ENCODE data around the gene ADK. TPM values are rescaled to one million over a fixed set of nuclear protein-coding genes. Genes with fewer than 3 reads are reported as not detected.
A peak's percentile ranks its signal among the peaks of the same experiment; 100 is the strongest.

The ADK gene
- total and polyA plus RNA-seq, 10 donors = 11.1 to 40.5 (median 32.1) TPM

DNA sequence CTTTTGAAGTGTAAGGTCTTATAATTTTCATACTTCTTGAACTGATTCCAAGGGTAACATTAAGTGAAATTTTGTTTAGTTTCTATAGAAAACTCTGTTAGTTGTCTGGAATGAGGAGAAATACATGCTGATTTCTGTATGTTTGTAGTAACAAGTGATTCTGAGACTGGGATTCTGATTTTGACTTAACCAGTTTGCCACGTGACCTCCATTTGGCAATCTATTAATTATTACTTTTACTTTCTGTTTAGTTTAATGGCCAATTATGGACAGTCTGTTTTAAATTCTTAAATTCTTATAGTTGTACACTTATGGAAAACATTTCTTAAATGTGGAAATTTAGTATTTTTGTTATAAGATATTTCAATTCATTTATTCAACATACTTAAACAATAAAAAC, 163.1 kb downstream of the ADK start:
- no peaks in the 10 kb centered on the region for H3K27me3 ChIP-seq (replicated peaks in 1 of 7)
- H3K4me3 ChIP-seq = peak overlapping the region; percentile 1 to 51 (median 13)
- no peak for DNase-seq
- H3K4me1 ChIP-seq = peaks cover 0 to 20% (median 4%) of the 10 kb centered on the region in 6 donors
- TF ChIP-seq, protein P1, sequence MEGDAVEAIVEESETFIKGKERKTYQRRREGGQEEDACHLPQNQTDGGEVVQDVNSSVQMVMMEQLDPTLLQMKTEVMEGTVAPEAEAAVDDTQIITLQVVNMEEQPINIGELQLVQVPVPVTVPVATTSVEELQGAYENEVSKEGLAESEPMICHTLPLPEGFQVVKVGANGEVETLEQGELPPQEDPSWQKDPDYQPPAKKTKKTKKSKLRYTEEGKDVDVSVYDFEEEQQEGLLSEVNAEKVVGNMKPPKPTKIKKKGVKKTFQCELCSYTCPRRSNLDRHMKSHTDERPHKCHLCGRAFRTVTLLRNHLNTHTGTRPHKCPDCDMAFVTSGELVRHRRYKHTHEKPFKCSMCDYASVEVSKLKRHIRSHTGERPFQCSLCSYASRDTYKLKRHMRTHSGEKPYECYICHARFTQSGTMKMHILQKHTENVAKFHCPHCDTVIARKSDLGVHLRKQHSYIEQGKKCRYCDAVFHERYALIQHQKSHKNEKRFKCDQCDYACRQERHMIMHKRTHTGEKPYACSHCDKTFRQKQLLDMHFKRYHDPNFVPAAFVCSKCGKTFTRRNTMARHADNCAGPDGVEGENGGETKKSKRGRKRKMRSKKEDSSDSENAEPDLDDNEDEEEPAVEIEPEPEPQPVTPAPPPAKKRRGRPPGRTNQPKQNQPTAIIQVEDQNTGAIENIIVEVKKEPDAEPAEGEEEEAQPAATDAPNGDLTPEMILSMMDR (IDR thresholded peaks at IDR 0.05 in 8 of 11, conservative IDR thresholded peaks at IDR 0.05 in 3 of 11) = no peak
- TF ChIP-seq POLR2AphosphoS5 (IDR thresholded peaks at IDR 0.05) (no peak), POLR2A (IDR thresholded peaks at IDR 0.05) (no peak)
- WGBS, 5 donors = 22 to 54% (median 36%) methylated on average over 1 of the region's 1 CpG
- intact Hi-C loops (cut with DNase I; ENCODE audit: low total_unique reads) = no loop called here
- H3K27ac ChIP-seq = peak overlapping the region in 4 of 8 donors; percentile 5 to 23 (median 6)
- H3K36me3 ChIP-seq = peaks cover 0 to 37% (median under 1%) of the 10 kb centered on the region in 6 donors
- peaks cover 0 to 11% (median 6%) of the 10 kb centered on the region in 8 donors for H3K9me3 ChIP-seq

DNA sequence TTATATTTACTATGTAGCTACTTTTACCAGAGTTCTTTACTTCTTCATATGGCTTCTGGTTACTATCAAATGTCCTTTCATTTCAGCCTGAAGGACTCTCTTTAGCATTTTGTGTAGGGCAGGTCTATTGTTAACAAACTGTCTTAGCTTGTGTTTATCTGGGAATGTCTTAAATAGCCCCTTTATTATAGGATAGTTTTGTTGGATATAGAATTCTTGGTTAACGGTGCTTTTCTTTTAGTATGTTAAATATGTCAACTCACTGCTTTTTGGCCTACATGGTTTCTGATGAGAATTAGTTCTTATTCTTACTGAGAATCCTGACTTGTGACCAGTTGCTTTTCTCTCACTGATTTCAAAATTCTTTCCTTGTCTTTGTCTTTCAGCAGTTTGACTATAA, 169.0 kb downstream of the ADK start:
- Histone ChIP-seq H3K9me3 (peaks cover 0 to 32% (median 27%) of the 10 kb centered on the region in 8 donors), H3K4me1 (no peaks in the 10 kb centered on the region), H3K27ac (no peak overlapping the region), H3K36me3 (peaks cover 0 to 60% (median 3%) of the 10 kb centered on the region in 6 donors), H3K4me3 (no peak overlapping the region), H3K27me3 (replicated peaks in 1 of 7) (no peaks in the 10 kb centered on the region)
- 95 to 100% (median 97%) methylated on average over 1 of the region's 1 CpG for WGBS, 5 donors
- no peak for DNase-seq
- TF ChIP-seq POLR2A (IDR thresholded peaks at IDR 0.05) = no peak
- TF ChIP-seq, protein P1 (IDR thresholded peaks at IDR 0.05 in 8 of 11, conservative IDR thresholded peaks at IDR 0.05 in 3 of 11) = no peak
- no peak for TF ChIP-seq POLR2AphosphoS5 (IDR thresholded peaks at IDR 0.05)
- intact Hi-C loops (cut with DNase I; ENCODE audit: low total_unique reads) = no loop called here

DNA sequence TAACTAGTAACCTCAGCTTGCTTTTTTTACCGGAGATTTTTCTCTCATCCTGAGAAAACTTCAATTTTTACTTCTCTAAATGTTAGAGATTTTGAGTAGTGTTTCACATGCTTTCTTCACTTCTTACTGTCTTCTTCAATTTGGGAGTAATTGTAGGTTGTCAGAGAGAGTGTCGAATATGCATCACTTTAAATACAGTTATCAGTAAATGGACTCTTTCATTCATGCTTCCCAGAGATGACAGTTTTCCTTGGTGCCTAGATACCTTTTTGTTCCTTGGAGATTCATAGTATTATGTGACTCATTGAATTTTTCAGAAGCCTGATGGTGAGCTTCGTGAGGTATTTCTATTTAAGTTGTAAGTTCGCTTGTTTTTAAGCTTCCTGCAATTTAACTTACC, 169.7 kb downstream of the ADK start:
- H3K27me3 ChIP-seq (replicated peaks in 1 of 7) = no peaks in the 10 kb centered on the region
- TF ChIP-seq, protein P1 (IDR thresholded peaks at IDR 0.05 in 8 of 11, conservative IDR thresholded peaks at IDR 0.05 in 3 of 11) = no peak
- TF ChIP-seq POLR2AphosphoS5 (IDR thresholded peaks at IDR 0.05) = no peak
- TF ChIP-seq POLR2A (IDR thresholded peaks at IDR 0.05) = no peak
- H3K36me3 ChIP-seq = peaks cover 0 to 60% (median 3%) of the 10 kb centered on the region in 6 donors
- H3K4me1 ChIP-seq = no peaks in the 10 kb centered on the region
- 94 to 97% (median 97%) methylated on average over 4 of the region's 4 CpGs for WGBS, 5 donors
- intact Hi-C loops (cut with DNase I; ENCODE audit: low total_unique reads) = no loop called here
- peaks cover 0 to 32% (median 27%) of the 10 kb centered on the region in 8 donors for H3K9me3 ChIP-seq
- no peak overlapping the region for H3K4me3 ChIP-seq
- DNase-seq = no peak
- no peak overlapping the region for H3K27ac ChIP-seq

DNA sequence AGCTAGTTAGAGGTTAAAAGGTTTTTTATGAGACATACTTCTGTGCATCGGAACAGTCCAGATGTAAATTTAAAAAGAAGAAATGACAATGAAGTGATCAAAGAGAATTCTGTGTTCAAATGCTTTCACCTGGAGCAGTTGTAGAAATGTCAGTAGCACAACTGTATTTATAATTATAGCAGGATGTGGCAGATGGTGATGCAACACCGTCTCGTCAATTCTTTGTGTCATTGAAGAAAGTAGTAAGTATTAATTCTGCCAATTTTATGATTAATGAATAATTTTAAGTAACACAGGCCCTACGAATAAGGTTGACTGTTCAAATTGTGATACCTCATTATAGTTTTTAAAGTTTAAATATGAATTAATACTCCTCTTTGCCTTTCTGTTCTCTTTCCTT, 171.1 kb downstream of the ADK start:
- peaks cover 0 to 46% (median 3%) of the 10 kb centered on the region in 6 donors for H3K36me3 ChIP-seq
- TF ChIP-seq, protein P1 (IDR thresholded peaks at IDR 0.05 in 8 of 11, conservative IDR thresholded peaks at IDR 0.05 in 3 of 11) = no peak
- 73 to 86% (median 81%) methylated on average over 4 of the region's 4 CpGs for WGBS, 5 donors

More for the DNA sequence above, 171.1 kb downstream of the ADK start:
- Histone ChIP-seq H3K4me3 (no peak overlapping the region), H3K9me3 (peaks cover 0 to 32% (median 27%) of the 10 kb centered on the region in 8 donors), H3K27ac (no peak overlapping the region), H3K4me1 (no peaks in the 10 kb centered on the region), H3K27me3 (replicated peaks in 1 of 7) (no peaks in the 10 kb centered on the region)
- intact Hi-C loops (cut with DNase I; ENCODE audit: low total_unique reads) = no loop called here
- no peak for DNase-seq
